DOHH2 (cell line): ENCODE results near the gene FAM118B.

Source experiments
- EZH2phosphoT487 ChIP-seq: fragments of 200-600 bp; sonication (generic); IDR thresholded peaks from 2 replicates; pipeline ENCODE4 v1.6.1; 2017; ENCODE audit warnings: borderline replicate concordance, mild to moderate bottlenecking, antibody characterized with exemption, low read length, moderate library complexity, mixed read lengths
- TF ChIP-seq, protein P1 (sequence below): fragments of 200-600 bp; sonication (generic); IDR thresholded peaks from one replicate; pipeline ENCODE4 v1.5.1; 2014; ENCODE audit warnings: antibody characterized with exemption, mild to moderate bottlenecking, low read depth, low read length; ENCODE audit not compliant: poor library complexity, severe bottlenecking

- no peak for TF ChIP-seq EZH2phosphoT487
- TF ChIP-seq, protein P1, sequence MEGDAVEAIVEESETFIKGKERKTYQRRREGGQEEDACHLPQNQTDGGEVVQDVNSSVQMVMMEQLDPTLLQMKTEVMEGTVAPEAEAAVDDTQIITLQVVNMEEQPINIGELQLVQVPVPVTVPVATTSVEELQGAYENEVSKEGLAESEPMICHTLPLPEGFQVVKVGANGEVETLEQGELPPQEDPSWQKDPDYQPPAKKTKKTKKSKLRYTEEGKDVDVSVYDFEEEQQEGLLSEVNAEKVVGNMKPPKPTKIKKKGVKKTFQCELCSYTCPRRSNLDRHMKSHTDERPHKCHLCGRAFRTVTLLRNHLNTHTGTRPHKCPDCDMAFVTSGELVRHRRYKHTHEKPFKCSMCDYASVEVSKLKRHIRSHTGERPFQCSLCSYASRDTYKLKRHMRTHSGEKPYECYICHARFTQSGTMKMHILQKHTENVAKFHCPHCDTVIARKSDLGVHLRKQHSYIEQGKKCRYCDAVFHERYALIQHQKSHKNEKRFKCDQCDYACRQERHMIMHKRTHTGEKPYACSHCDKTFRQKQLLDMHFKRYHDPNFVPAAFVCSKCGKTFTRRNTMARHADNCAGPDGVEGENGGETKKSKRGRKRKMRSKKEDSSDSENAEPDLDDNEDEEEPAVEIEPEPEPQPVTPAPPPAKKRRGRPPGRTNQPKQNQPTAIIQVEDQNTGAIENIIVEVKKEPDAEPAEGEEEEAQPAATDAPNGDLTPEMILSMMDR: no peak
These were observed 85.4 kb downstream of the FAM118B start for GRCh38 chr11:126297004-126297403.
